Measurements from ENCODE around the gene FXYD6.
"Not testable (repeated sequence)": the region's sequence is repeated elsewhere in the genome, so short reads cannot be mapped to it uniquely, and the experiment has no call there.

Gene FXYD6

GRCh38 chr11:117876341-117877119 lies at the start of gene FXYD6:
Gene FXYD6, minus strand, starts transcription at chr11:117876658. Its CDS starts 33,882 bp downstream, at chr11:117842776.
- peak within 1 kb of the TSS; percentile 80 for H3K4me3 ChIP-seq
- H3K27ac ChIP-seq, result no peak within 1 kb of the TSS
- H3K9ac ChIP-seq (ENCODE audit: insufficient read length), result peak within 1 kb of the TSS; percentile 73

GRCh38 chr11:117926166-117926565 lies 49.7 kb upstream of the FXYD6 start:
- not testable (repeated sequence) for H3K27ac ChIP-seq; H3K36me3 ChIP-seq (ENCODE audit: insufficient read depth, low read length); H3K4me3 ChIP-seq; H3K9ac ChIP-seq (ENCODE audit: insufficient read length); DNase-seq (ENCODE audit: low read depth, low spot score); H3K9me3 ChIP-seq (ENCODE audit: low read depth, low read length)

More at GRCh38 chr11:117876341-117877119, at the start of gene FXYD6:
- no peak for TF ChIP-seq FOXP2 (optimal IDR thresholded peaks at IDR 0.05; ENCODE audit: control extremely low read depth, extremely low read length, insufficient read depth)
- no peak for TF ChIP-seq EZH2 (IDR thresholded peaks at IDR 0.05)
- no peak for TF ChIP-seq POLR2AphosphoS5 (IDR thresholded peaks at IDR 0.05; ENCODE audit: borderline replicate concordance, low read depth, low read length)
- DNase-seq (ENCODE audit: low read depth, low spot score), result no peak
- H3K36me3 ChIP-seq (ENCODE audit: insufficient read depth, low read length), result no peaks in the 10 kb centered on the region
- no peaks in the 10 kb centered on the region for H3K9me3 ChIP-seq (ENCODE audit: low read depth, low read length)

- Histone ChIP-seq H3K36me3 (ENCODE audit: insufficient read depth, low read length) (no peaks in the 10 kb centered on the region), H3K4me3 (no peak overlapping the region), H3K27ac (no peak overlapping the region), H3K9ac (ENCODE audit: insufficient read length) (no peak overlapping the region), H3K9me3 (ENCODE audit: low read depth, low read length) (no peaks in the 10 kb centered on the region)
- TF ChIP-seq FOXP2 (optimal IDR thresholded peaks at IDR 0.05; ENCODE audit: control extremely low read depth, extremely low read length, insufficient read depth), result no peak
- TF ChIP-seq EZH2 (IDR thresholded peaks at IDR 0.05), result no peak
- no peak for TF ChIP-seq POLR2AphosphoS5 (IDR thresholded peaks at IDR 0.05; ENCODE audit: borderline replicate concordance, low read depth, low read length)
- no peak for DNase-seq (ENCODE audit: low read depth, low spot score)
These were observed 48.9 kb upstream of the FXYD6 start for GRCh38 chr11:117925198-117925925.

GRCh38 chr11:117924631-117925170 lies 48.2 kb upstream of the FXYD6 start:
- Histone ChIP-seq H3K36me3 (ENCODE audit: insufficient read depth, low read length) (no peaks in the 10 kb centered on the region), H3K9me3 (ENCODE audit: low read depth, low read length) (no peaks in the 10 kb centered on the region), H3K9ac (ENCODE audit: insufficient read length) (no peak overlapping the region), H3K27ac (no peak overlapping the region), H3K4me3 (no peak overlapping the region)
- no peak for TF ChIP-seq FOXP2 (optimal IDR thresholded peaks at IDR 0.05; ENCODE audit: control extremely low read depth, extremely low read length, insufficient read depth)
- TF ChIP-seq EZH2 (IDR thresholded peaks at IDR 0.05), result no peak
- TF ChIP-seq POLR2AphosphoS5 (IDR thresholded peaks at IDR 0.05; ENCODE audit: borderline replicate concordance, low read depth, low read length), result no peak
- DNase-seq (ENCODE audit: low read depth, low spot score), result no peak

- TF ChIP-seq FOXP2 (optimal IDR thresholded peaks at IDR 0.05; ENCODE audit: control extremely low read depth, extremely low read length, insufficient read depth) (no peak), POLR2AphosphoS5 (IDR thresholded peaks at IDR 0.05; ENCODE audit: borderline replicate concordance, low read depth, low read length) (no peak), EZH2 (IDR thresholded peaks at IDR 0.05) (no peak)
- Histone ChIP-seq H3K36me3 (ENCODE audit: insufficient read depth, low read length) (no peaks in the 10 kb centered on the region), H3K4me3 (no peak overlapping the region), H3K27ac (no peak overlapping the region), H3K9me3 (ENCODE audit: low read depth, low read length) (no peaks in the 10 kb centered on the region), H3K9ac (ENCODE audit: insufficient read length) (no peak overlapping the region)
- no peak for DNase-seq (ENCODE audit: low read depth, low spot score)
These were observed 47.3 kb upstream of the FXYD6 start for GRCh38 chr11:117923773-117924172.

- Histone ChIP-seq H3K4me3 (no peak overlapping the region), H3K36me3 (ENCODE audit: insufficient read depth, low read length) (no peaks in the 10 kb centered on the region), H3K9ac (ENCODE audit: insufficient read length) (no peak overlapping the region), H3K27ac (no peak overlapping the region), H3K9me3 (ENCODE audit: low read depth, low read length) (no peaks in the 10 kb centered on the region)
- no peak for DNase-seq (ENCODE audit: low read depth, low spot score)
- TF ChIP-seq EZH2 (IDR thresholded peaks at IDR 0.05), result no peak
- TF ChIP-seq FOXP2 (optimal IDR thresholded peaks at IDR 0.05; ENCODE audit: control extremely low read depth, extremely low read length, insufficient read depth), result no peak
- no peak for TF ChIP-seq POLR2AphosphoS5 (IDR thresholded peaks at IDR 0.05; ENCODE audit: borderline replicate concordance, low read depth, low read length)
These were observed 46.8 kb upstream of the FXYD6 start for GRCh38 chr11:117923275-117923674.

GRCh38 chr11:117921893-117922292 lies 45.4 kb upstream of the FXYD6 start:
- DNase-seq (ENCODE audit: low read depth, low spot score), result no peak
- no peak overlapping the region for H3K9ac ChIP-seq (ENCODE audit: insufficient read length)
- H3K27ac ChIP-seq, result no peak overlapping the region

GRCh38 chr11:117921456-117921855 lies 45.0 kb upstream of the FXYD6 start:
- no peaks in the 10 kb centered on the region for H3K36me3 ChIP-seq (ENCODE audit: insufficient read depth, low read length)
- no peaks in the 10 kb centered on the region for H3K9me3 ChIP-seq (ENCODE audit: low read depth, low read length)
- TF ChIP-seq POLR2AphosphoS5 (IDR thresholded peaks at IDR 0.05; ENCODE audit: borderline replicate concordance, low read depth, low read length) (no peak), FOXP2 (optimal IDR thresholded peaks at IDR 0.05; ENCODE audit: control extremely low read depth, extremely low read length, insufficient read depth) (no peak), EZH2 (IDR thresholded peaks at IDR 0.05) (no peak)
- no peak overlapping the region for H3K9ac ChIP-seq (ENCODE audit: insufficient read length)
- DNase-seq (ENCODE audit: low read depth, low spot score), result no peak
- H3K27ac ChIP-seq, result no peak overlapping the region
- no peak overlapping the region for H3K4me3 ChIP-seq

More at GRCh38 chr11:117921893-117922292, 45.4 kb upstream of the FXYD6 start:
- Histone ChIP-seq H3K9me3 (ENCODE audit: low read depth, low read length) (no peaks in the 10 kb centered on the region), H3K4me3 (no peak overlapping the region), H3K36me3 (ENCODE audit: insufficient read depth, low read length) (no peaks in the 10 kb centered on the region)
- TF ChIP-seq POLR2AphosphoS5 (IDR thresholded peaks at IDR 0.05; ENCODE audit: borderline replicate concordance, low read depth, low read length) (no peak), FOXP2 (optimal IDR thresholded peaks at IDR 0.05; ENCODE audit: control extremely low read depth, extremely low read length, insufficient read depth) (no peak), EZH2 (IDR thresholded peaks at IDR 0.05) (no peak)
